Calu3 (cell line): ENCODE results near the gene NR5A2. TPM values are rescaled to one million over a fixed set of nuclear protein-coding genes. Genes with fewer than 3 reads are reported as not detected.

Experiments
- BruUV-seq: library from RNA; stranded (reverse); fragments of 400-500 nt; replicated peaks from 2 replicates; lab custom pipeline; 2021; lab: Mats Ljungman, UMichigan
- CTCF ChIA-PET: fragments of 300-600 bp; sonication (Branson Sonifier 250); formaldehyde crosslinking; loops from one replicate; lab custom pipeline; 2022; ENCODE audit warnings: antibody characterized with exemption; lab: Charles Lee
- DNase-seq: peaks from one replicate; pipeline ENCODE4 v3.0.0; 2022
- H3K27ac Mint-ChIP-seq: one replicate; pipeline ENCODE4 v1.8.0; 2022; ENCODE audit warnings: mixed read lengths; ENCODE audit not compliant: unreplicated experiment
- H3K27me3 Mint-ChIP-seq: one replicate; pipeline ENCODE4 v1.8.0; 2022; ENCODE audit warnings: mixed read lengths; ENCODE audit not compliant: unreplicated experiment
- H3K36me3 Mint-ChIP-seq: one replicate; pipeline ENCODE4 v1.8.0; 2022; ENCODE audit warnings: mild to moderate bottlenecking, moderate library complexity, mixed read lengths; ENCODE audit not compliant: insufficient read depth, unreplicated experiment
- H3K4me1 Mint-ChIP-seq: one replicate; pipeline ENCODE4 v1.8.0; 2022; ENCODE audit warnings: mild to moderate bottlenecking, low read depth, mixed read lengths; ENCODE audit not compliant: unreplicated experiment
- H3K4me3 Mint-ChIP-seq: one replicate; pipeline ENCODE4 v1.8.0; 2022; ENCODE audit warnings: mild to moderate bottlenecking, low read depth, moderate library complexity, mixed read lengths; ENCODE audit not compliant: unreplicated experiment
- H3K9me3 Mint-ChIP-seq: one replicate; pipeline ENCODE4 v1.8.0; 2022; ENCODE audit warnings: low read depth, mixed read lengths; ENCODE audit not compliant: unreplicated experiment
- CTCF ChIP-seq: fragments of 200-600 bp; IDR thresholded peaks from one replicate; pipeline ENCODE4 v1.8.0; 2022; ENCODE audit warnings: antibody characterized with exemption; ENCODE audit not compliant: unreplicated experiment
- intact Hi-C: fragments of 100-400 bp; cut with micrococcal nuclease; formaldehyde crosslinking; loops from one replicate; pipeline ENCODE4 v1.10.0; 2022; ENCODE audit not compliant: unreplicated experiment
- total RNA-seq: library from RNA; stranded (reverse); gene quantifications from 2 replicates; pipeline ENCODE4 v1.2.3, GENCODE V29; 2022

The NR5A2 gene
- total RNA-seq, 1 experiment from 2014 or later = 6.9 TPM

- intact Hi-C loops = no loop called here
- Mint-ChIP-seq H3K9me3 (no peaks in the 10 kb centered on the region), H3K27me3 (peaks cover 18% of the 10 kb centered on the region), H3K36me3 (peaks cover 13% of the 10 kb centered on the region), H3K27ac (no peak overlapping the region), H3K4me1 (peaks cover 10% of the 10 kb centered on the region), H3K4me3 (no peak overlapping the region)
- CTCF ChIA-PET = interaction anchor here (1.0 kb wide), 1 partner anchor 11 kb away, joined by 3 read pairs; no protein-coding TSS in a partner anchor
- TF ChIP-seq CTCF = no peak
- no peak for DNase-seq
- no TSS peak for BruUV-seq
Measured at GRCh38 chr1:200033511-200034261, 6.2 kb downstream of the NR5A2 start.

- no TSS peak for BruUV-seq
- peaks cover 18% of the 10 kb centered on the region for H3K27me3 Mint-ChIP-seq
- no peak for TF ChIP-seq CTCF
Measured at GRCh38 chr1:200034262-200034557, 6.7 kb downstream of the NR5A2 start.

GRCh38 chr1:200034761-200035396 lies 7.4 kb downstream of the NR5A2 start:
- intact Hi-C loops = no loop called here
- H3K4me3 Mint-ChIP-seq = no peak overlapping the region
- no peak for DNase-seq
- no peak overlapping the region for H3K27ac Mint-ChIP-seq
- H3K27me3 Mint-ChIP-seq = peaks cover 25% of the 10 kb centered on the region
- BruUV-seq = no TSS peak
- CTCF ChIA-PET = interaction anchor here (0.6 to 0.7 kb wide), 2 partner anchors 344 to 1106 kb away, joined by 3 to 4 read pairs; no protein-coding TSS in a partner anchor
- peaks cover 13% of the 10 kb centered on the region for H3K36me3 Mint-ChIP-seq
- no peaks in the 10 kb centered on the region for H3K9me3 Mint-ChIP-seq
- H3K4me1 Mint-ChIP-seq = peaks cover 6% of the 10 kb centered on the region
- no peak for TF ChIP-seq CTCF

More at GRCh38 chr1:200034262-200034557, 6.7 kb downstream of the NR5A2 start:
- H3K4me1 Mint-ChIP-seq = peaks cover 10% of the 10 kb centered on the region
- H3K36me3 Mint-ChIP-seq = peaks cover 13% of the 10 kb centered on the region
- DNase-seq = no peak
- no peaks in the 10 kb centered on the region for H3K9me3 Mint-ChIP-seq
- H3K4me3 Mint-ChIP-seq = no peak overlapping the region
- intact Hi-C loops = no loop called here
- no peak overlapping the region for H3K27ac Mint-ChIP-seq
- CTCF ChIA-PET = interaction anchor here (1.0 kb wide), 1 partner anchor 11 kb away, joined by 3 read pairs; no protein-coding TSS in a partner anchor

GRCh38 chr1:200035397-200035955 lies 8.0 kb downstream of the NR5A2 start:
- BruUV-seq = no TSS peak
- TF ChIP-seq CTCF = no peak
- peaks cover 18% of the 10 kb centered on the region for H3K36me3 Mint-ChIP-seq
- CTCF ChIA-PET = no interaction called here
- no peaks in the 10 kb centered on the region for H3K9me3 Mint-ChIP-seq
- H3K27me3 Mint-ChIP-seq = peaks cover 31% of the 10 kb centered on the region
- DNase-seq = no peak
- peaks cover 7% of the 10 kb centered on the region for H3K4me1 Mint-ChIP-seq
- intact Hi-C loops = no loop called here
- no peak overlapping the region for H3K4me3 Mint-ChIP-seq
- H3K27ac Mint-ChIP-seq = no peak overlapping the region
